Body of pancreas (tissue), 4 donors: ENCODE measurements around the gene CLSTN2.

Source experiments
- CTCF ChIP-seq, 7 experiments: fragments of 450-650 bp in 4 of 7; fragments of 200-600 bp in 3 of 7; sonication (generic) in 3 of 7; IDR thresholded peaks; one replicate each; pipeline ENCODE4 v1.5.1; 2016 to 2019; ENCODE audit warnings: antibody characterized with exemption in 7 of 7
- POLR2A ChIP-seq, 3 donors: fragments of 450-650 bp; IDR thresholded peaks; one replicate each; pipeline ENCODE4 v1.6.1; 2016; ENCODE audit warnings: antibody characterized with exemption in 3 of 3, mild to moderate bottlenecking in 2 of 3

GRCh38 chr3:140522653-140523380 is 587.8 kb downstream of the CLSTN2 start:
- TF ChIP-seq CTCF (IDR thresholded peaks at IDR 0.05) (no peak), POLR2A (IDR thresholded peaks at IDR 0.05) (no peak)
